GM10266 (cell line): ENCODE measurements around the gene GRIN3B.

Experiments
- DNase-seq: peaks from one replicate; pipeline ENCODE4 v3.0.0; 2012; ENCODE audit errors: extremely low spot score
- TF ChIP-seq, protein P1 (sequence below): IDR thresholded peaks from 2 replicates; pipeline ENCODE4 v1.5.1; 2012; ENCODE audit warnings: mild to moderate bottlenecking, low read depth; ENCODE audit not compliant: control insufficient read depth, insufficient read depth; ENCODE audit errors: missing control alignments

Gene GRIN3B

GRCh38 chr19:1049800-1050199 lies 49.6 kb downstream of the GRIN3B start:
- no peak for DNase-seq
- TF ChIP-seq, protein P1, sequence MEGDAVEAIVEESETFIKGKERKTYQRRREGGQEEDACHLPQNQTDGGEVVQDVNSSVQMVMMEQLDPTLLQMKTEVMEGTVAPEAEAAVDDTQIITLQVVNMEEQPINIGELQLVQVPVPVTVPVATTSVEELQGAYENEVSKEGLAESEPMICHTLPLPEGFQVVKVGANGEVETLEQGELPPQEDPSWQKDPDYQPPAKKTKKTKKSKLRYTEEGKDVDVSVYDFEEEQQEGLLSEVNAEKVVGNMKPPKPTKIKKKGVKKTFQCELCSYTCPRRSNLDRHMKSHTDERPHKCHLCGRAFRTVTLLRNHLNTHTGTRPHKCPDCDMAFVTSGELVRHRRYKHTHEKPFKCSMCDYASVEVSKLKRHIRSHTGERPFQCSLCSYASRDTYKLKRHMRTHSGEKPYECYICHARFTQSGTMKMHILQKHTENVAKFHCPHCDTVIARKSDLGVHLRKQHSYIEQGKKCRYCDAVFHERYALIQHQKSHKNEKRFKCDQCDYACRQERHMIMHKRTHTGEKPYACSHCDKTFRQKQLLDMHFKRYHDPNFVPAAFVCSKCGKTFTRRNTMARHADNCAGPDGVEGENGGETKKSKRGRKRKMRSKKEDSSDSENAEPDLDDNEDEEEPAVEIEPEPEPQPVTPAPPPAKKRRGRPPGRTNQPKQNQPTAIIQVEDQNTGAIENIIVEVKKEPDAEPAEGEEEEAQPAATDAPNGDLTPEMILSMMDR: no peak

DNA sequence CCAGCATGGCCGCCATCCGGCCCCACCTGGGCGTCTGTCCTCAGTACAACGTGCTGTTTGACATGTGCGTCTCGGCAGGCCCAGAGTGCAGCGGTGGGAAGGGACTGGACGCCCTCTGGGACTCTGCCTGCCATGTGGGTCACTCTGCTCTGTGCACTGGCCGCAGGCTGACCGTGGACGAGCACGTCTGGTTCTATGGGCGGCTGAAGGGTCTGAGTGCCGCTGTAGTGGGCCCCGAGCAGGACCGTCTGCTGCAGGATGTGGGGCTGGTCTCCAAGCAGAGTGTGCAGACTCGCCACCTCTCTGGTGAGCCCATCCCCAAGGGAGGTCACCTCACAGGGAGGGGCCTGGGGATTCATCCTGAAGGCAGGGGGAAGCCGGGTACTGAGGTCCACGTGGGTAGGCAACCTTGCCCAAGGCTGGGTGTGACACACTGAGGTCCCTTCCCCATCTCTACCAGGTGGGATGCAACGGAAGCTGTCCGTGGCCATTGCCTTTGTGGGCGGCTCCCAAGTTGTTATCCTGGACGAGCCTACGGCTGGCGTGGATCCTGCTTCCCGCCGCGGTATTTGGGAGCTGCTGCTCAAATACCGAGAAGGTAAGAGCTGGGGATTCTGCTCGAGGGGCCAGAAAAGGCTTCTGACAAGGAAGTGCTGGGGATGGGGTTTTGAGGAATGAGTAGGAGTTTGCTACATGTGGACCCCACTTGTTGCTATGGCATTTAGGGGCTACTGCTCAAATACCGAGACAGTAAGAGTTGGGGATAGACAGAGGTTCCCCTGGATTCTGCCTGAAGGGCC lies 51.0 kb downstream of the GRIN3B start:
- TF ChIP-seq, protein P1: no peak
- no peak for DNase-seq

DNA sequence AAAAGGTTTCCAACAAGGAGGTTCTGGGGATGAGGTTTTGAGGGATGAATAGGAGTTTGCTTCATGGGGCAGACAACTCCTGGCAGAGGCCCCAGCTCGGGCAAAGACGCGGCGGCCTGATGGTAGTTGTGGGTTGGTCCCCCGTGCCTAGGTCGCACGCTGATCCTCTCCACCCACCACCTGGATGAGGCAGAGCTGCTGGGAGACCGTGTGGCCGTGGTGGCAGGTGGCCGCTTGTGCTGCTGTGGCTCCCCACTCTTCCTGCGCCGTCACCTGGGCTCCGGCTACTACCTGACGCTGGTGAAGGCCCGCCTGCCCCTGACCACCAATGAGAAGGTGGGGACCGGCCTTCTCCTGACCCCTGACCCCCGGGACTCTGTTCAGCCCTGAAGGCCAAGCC lies 51.6 kb downstream of the GRIN3B start:
- TF ChIP-seq, protein P1: no peak
- no peak for DNase-seq

- DNase-seq: no peak
- TF ChIP-seq, protein P1: no peak
Observed at GRCh38 chr19:1052349-1052975, 52.2 kb downstream of the GRIN3B start.

GRCh38 chr19:1053176-1054101 lies 53.2 kb downstream of the GRIN3B start:
- TF ChIP-seq, protein P1: no peak
- no peak for DNase-seq

GRCh38 chr19:1054102-1055027 lies 54.1 kb downstream of the GRIN3B start:
- TF ChIP-seq, protein P1: no peak
- no peak for DNase-seq
